NCI-H446 treated with DMSO at 0.1 percent for 48 hours (cell line): Measurements from ENCODE around the gene SDR42E1.
"Not testable (repeated sequence)": the region's sequence is repeated elsewhere in the genome, so short reads cannot be mapped to it uniquely, and the experiment has no call there.

Experiments
- DNase-seq: peaks from one replicate; lab custom pipeline; 2025; lab: John Stamatoyannopoulos, UW

The SDR42E1 gene

GRCh38 chr16:82037251-82037650, 26.0 kb upstream of the SDR42E1 start:
- no peak for DNase-seq

GRCh38 chr16:82034981-82035612, 23.8 kb upstream of the SDR42E1 start, which contains the start of gene HSD17B2:
Gene HSD17B2 (plus strand): TSS chr16:82035253. CDS start chr16:82035425, 172 bp downstream.
- no peak for DNase-seq

- no peak for DNase-seq
Observed at GRCh38 chr16:82033683-82034300, 22.5 kb upstream of the SDR42E1 start.

GRCh38 chr16:82033006-82033405, 21.7 kb upstream of the SDR42E1 start:
- no peak for DNase-seq

GRCh38 chr16:82031116-82032084, 20.1 kb upstream of the SDR42E1 start:
- no peak for DNase-seq

GRCh38 chr16:82027629-82028064, 16.4 kb upstream of the SDR42E1 start:
- DNase-seq, result no peak

- DNase-seq, result no peak
Observed at GRCh38 chr16:82024883-82025282, 13.6 kb upstream of the SDR42E1 start.

- DNase-seq, result no peak
Observed at GRCh38 chr16:82024316-82024715, 13.0 kb upstream of the SDR42E1 start.

- no peak for DNase-seq
Observed at GRCh38 chr16:82023206-82023605, 11.9 kb upstream of the SDR42E1 start.

GRCh38 chr16:82020051-82020450, 8.8 kb upstream of the SDR42E1 start:
- DNase-seq, result no peak

- DNase-seq, result no peak
Observed at GRCh38 chr16:82019535-82019934, 8.3 kb upstream of the SDR42E1 start.

- DNase-seq, result no peak
Observed at GRCh38 chr16:82017911-82018568, 6.8 kb upstream of the SDR42E1 start.

- DNase-seq, result no peak
Observed at GRCh38 chr16:82016964-82017363, 5.7 kb upstream of the SDR42E1 start.

GRCh38 chr16:82016263-82016662, 5.0 kb upstream of the SDR42E1 start:
- no peak for DNase-seq

GRCh38 chr16:82013139-82013538, 1.9 kb upstream of the SDR42E1 start:
- no peak for DNase-seq

- DNase-seq, result no peak
Observed at GRCh38 chr16:82010649-82011048, 621 bp downstream of the SDR42E1 start.

- DNase-seq, result not testable (repeated sequence)
Observed at GRCh38 chr16:82009789-82010188, 1.5 kb downstream of the SDR42E1 start.

- DNase-seq, result no peak
Observed at GRCh38 chr16:82008957-82009592, 2.2 kb downstream of the SDR42E1 start.

GRCh38 chr16:82007189-82007588, 4.1 kb downstream of the SDR42E1 start:
- no peak for DNase-seq

- DNase-seq, result no peak
Observed at GRCh38 chr16:82006036-82006435, 5.2 kb downstream of the SDR42E1 start.

- DNase-seq, result no peak
Observed at GRCh38 chr16:82005027-82005830, 6.0 kb downstream of the SDR42E1 start.
